ENCODE results near the gene OTUD1. TPM values are rescaled to one million over a fixed set of nuclear protein-coding genes. Genes with fewer than 3 reads are reported as not detected.

OTUD1 gene
- total RNA-seq, 2 experiments from 2014 or later, result 6.6 to 7.0 TPM

DNA sequence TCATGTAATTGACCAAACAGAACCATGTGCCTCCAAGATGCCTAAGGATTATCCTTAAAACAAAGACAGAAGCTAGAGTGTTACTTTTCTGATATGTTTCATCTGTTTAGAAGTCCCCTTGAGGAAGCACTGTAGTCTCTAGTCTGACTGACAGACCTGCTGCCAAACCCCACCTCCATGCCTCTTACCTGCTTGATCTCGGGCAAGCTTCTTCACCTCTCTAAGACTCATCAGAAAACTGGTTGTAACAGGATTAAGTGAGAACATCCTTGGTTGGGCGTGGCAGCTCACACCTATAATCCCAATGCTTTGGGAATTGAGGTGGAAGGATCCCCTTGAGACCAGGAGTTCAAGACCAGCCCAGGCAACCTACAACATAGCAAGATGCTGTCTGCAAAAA, 42.2 kb upstream of the OTUD1 start:
- intact Hi-C loops (cut with micrococcal nuclease), result no loop called here
- Mint-ChIP-seq H3K27ac (no peak overlapping the region), H3K27me3 (no peaks in the 10 kb centered on the region), H3K4me1 (ENCODE audit: low read depth) (peaks cover 8% of the 10 kb centered on the region), H3K36me3 (ENCODE audit: low read depth) (no peaks in the 10 kb centered on the region), H3K4me3 (no peak overlapping the region), H3K9me3 (no peaks in the 10 kb centered on the region)
- no peak for TF ChIP-seq CTCF (IDR thresholded peaks at IDR 0.05)
- POLR2A ChIA-PET, result no interaction called here
- DNase-seq (no peak), ATAC-seq (no peak)
- CTCF ChIA-PET, result interaction anchor here (1.8 kb wide), 1 partner anchor 82 kb away, joined by 5 read pairs; no protein-coding TSS in a partner anchor

GRCh38 chr10:23399701-23400144, 39.2 kb upstream of the OTUD1 start:
- Mint-ChIP-seq H3K4me1 (ENCODE audit: low read depth) (no peaks in the 10 kb centered on the region), H3K9me3 (no peaks in the 10 kb centered on the region), H3K36me3 (ENCODE audit: low read depth) (no peaks in the 10 kb centered on the region), H3K27me3 (no peaks in the 10 kb centered on the region), H3K4me3 (no peak overlapping the region), H3K27ac (no peak overlapping the region)
- DNase-seq, result no peak
- ChIA-PET CTCF (no interaction called here), POLR2A (no interaction called here)
- no peak for TF ChIP-seq CTCF (IDR thresholded peaks at IDR 0.05)
- intact Hi-C loops (cut with micrococcal nuclease), result no loop called here
- no peak for ATAC-seq

GRCh38 chr10:23402856-23403255, 36.0 kb upstream of the OTUD1 start:
- intact Hi-C loops (cut with micrococcal nuclease), result no loop called here
- Mint-ChIP-seq H3K9me3 (no peaks in the 10 kb centered on the region), H3K4me3 (no peak overlapping the region), H3K27me3 (no peaks in the 10 kb centered on the region), H3K36me3 (ENCODE audit: low read depth) (no peaks in the 10 kb centered on the region), H3K27ac (no peak overlapping the region), H3K4me1 (ENCODE audit: low read depth) (no peaks in the 10 kb centered on the region)
- ATAC-seq, result no peak
- ChIA-PET POLR2A (no interaction called here), CTCF (interaction anchor here (1.3 kb wide), 1 partner anchor 44 kb away, joined by 3 read pairs; no protein-coding TSS in a partner anchor)
- no peak for TF ChIP-seq CTCF (IDR thresholded peaks at IDR 0.05)
- DNase-seq, result no peak

GRCh38 chr10:23403278-23403677, 35.6 kb upstream of the OTUD1 start:
- ATAC-seq, result no peak
- ChIA-PET POLR2A (no interaction called here), CTCF (no interaction called here)
- no peak for TF ChIP-seq CTCF (IDR thresholded peaks at IDR 0.05)
- intact Hi-C loops (cut with micrococcal nuclease), result no loop called here
- no peak overlapping the region for H3K27ac Mint-ChIP-seq
- no peaks in the 10 kb centered on the region for H3K36me3 Mint-ChIP-seq (ENCODE audit: low read depth)
- no peaks in the 10 kb centered on the region for H3K27me3 Mint-ChIP-seq
- H3K4me1 Mint-ChIP-seq (ENCODE audit: low read depth), result no peaks in the 10 kb centered on the region
- DNase-seq, result no peak
- H3K9me3 Mint-ChIP-seq, result no peaks in the 10 kb centered on the region
- H3K4me3 Mint-ChIP-seq, result no peak overlapping the region

- DNase-seq (no peak), ATAC-seq (no peak)
- Mint-ChIP-seq H3K36me3 (ENCODE audit: low read depth) (no peaks in the 10 kb centered on the region), H3K4me3 (no peak overlapping the region), H3K27me3 (no peaks in the 10 kb centered on the region), H3K9me3 (no peaks in the 10 kb centered on the region), H3K4me1 (ENCODE audit: low read depth) (no peaks in the 10 kb centered on the region), H3K27ac (no peak overlapping the region)
- intact Hi-C loops (cut with micrococcal nuclease), result no loop called here
- TF ChIP-seq CTCF (IDR thresholded peaks at IDR 0.05), result no peak
- ChIA-PET POLR2A (no interaction called here), CTCF (interaction anchor here (1.3 to 1.5 kb wide), 3 partner anchors 19 to 89 kb away, joined by 3 to 5 read pairs (median 3); no protein-coding TSS in a partner anchor)
Measured at GRCh38 chr10:23403719-23404118, 35.2 kb upstream of the OTUD1 start.
